ENCODE data around the gene AKAP13. TPM values are rescaled to one million over a fixed set of nuclear protein-coding genes. Genes with fewer than 3 reads are reported as not detected.
"Not testable (repeated sequence)": the region's sequence is repeated elsewhere in the genome, so short reads cannot be mapped to it uniquely, and the experiment has no call there.

Gene AKAP13
- total RNA-seq, 2 donors from 2014 or later: 105 to 106 TPM

GRCh38 chr15:85346462-85347084 lies 33.8 kb upstream of the AKAP13 start:
- not testable (repeated sequence) for DNase-seq (ENCODE audit: low spot score in 2 of 2); H3K36me3 Mint-ChIP-seq; H3K9me3 Mint-ChIP-seq; H3K27ac Mint-ChIP-seq
- ATAC-seq: peak; percentile 53 to 91

- H3K36me3 Mint-ChIP-seq; H3K9me3 Mint-ChIP-seq; ATAC-seq; H3K27ac Mint-ChIP-seq; DNase-seq (ENCODE audit: low spot score in 2 of 2): not testable (repeated sequence)
Measured at GRCh38 chr15:85347264-85348047, 32.9 kb upstream of the AKAP13 start.

- H3K9me3 Mint-ChIP-seq; H3K36me3 Mint-ChIP-seq; H3K27ac Mint-ChIP-seq; ATAC-seq; DNase-seq (ENCODE audit: low spot score in 2 of 2): not testable (repeated sequence)
Measured at GRCh38 chr15:85348048-85348766, 32.2 kb upstream of the AKAP13 start.

GRCh38 chr15:85349062-85349461 lies 31.3 kb upstream of the AKAP13 start:
- not testable (repeated sequence) for H3K36me3 Mint-ChIP-seq

GRCh38 chr15:85350395-85350794 lies 30.0 kb upstream of the AKAP13 start:
- ATAC-seq (no peak), DNase-seq (ENCODE audit: low spot score in 2 of 2) (no peak)
- H3K9me3 Mint-ChIP-seq: peaks cover 0 to 9% of the 10 kb centered on the region in 2 donors
- H3K27ac Mint-ChIP-seq: no peak overlapping the region
- H3K36me3 Mint-ChIP-seq: peaks cover 0 to 8% of the 10 kb centered on the region in 2 donors

More at GRCh38 chr15:85349062-85349461, 31.3 kb upstream of the AKAP13 start:
- DNase-seq (ENCODE audit: low spot score in 2 of 2); H3K27ac Mint-ChIP-seq; H3K9me3 Mint-ChIP-seq; ATAC-seq: not testable (repeated sequence)

- H3K36me3 Mint-ChIP-seq; H3K27ac Mint-ChIP-seq; ATAC-seq; H3K9me3 Mint-ChIP-seq; DNase-seq (ENCODE audit: low spot score in 2 of 2): not testable (repeated sequence)
Measured at GRCh38 chr15:85351501-85351900, 28.9 kb upstream of the AKAP13 start.

GRCh38 chr15:85351965-85352364 lies 28.4 kb upstream of the AKAP13 start:
- H3K27ac Mint-ChIP-seq: no peak overlapping the region
- DNase-seq (ENCODE audit: low spot score in 2 of 2) (no peak), ATAC-seq (no peak)
- H3K9me3 Mint-ChIP-seq: peaks cover 0 to 9% of the 10 kb centered on the region in 2 donors
- peaks cover 0 to 8% of the 10 kb centered on the region in 2 donors for H3K36me3 Mint-ChIP-seq

- Mint-ChIP-seq H3K9me3 (peaks cover 0 to 9% of the 10 kb centered on the region in 2 donors), H3K27ac (no peak overlapping the region), H3K36me3 (peaks cover 0 to 8% of the 10 kb centered on the region in 2 donors)
- DNase-seq (ENCODE audit: low spot score in 2 of 2): no peak
- no peak for ATAC-seq
Measured at GRCh38 chr15:85353516-85353915, 26.9 kb upstream of the AKAP13 start.

- no peak for DNase-seq (ENCODE audit: low spot score in 2 of 2)
- ATAC-seq: no peak
- peaks cover 0 to 8% of the 10 kb centered on the region in 2 donors for H3K36me3 Mint-ChIP-seq
- H3K27ac Mint-ChIP-seq: no peak overlapping the region
- H3K9me3 Mint-ChIP-seq: peaks cover 0 to 9% of the 10 kb centered on the region in 2 donors
Measured at GRCh38 chr15:85354461-85354860, 25.9 kb upstream of the AKAP13 start.

- peaks cover 0 to 8% of the 10 kb centered on the region in 2 donors for H3K36me3 Mint-ChIP-seq
- ATAC-seq (no peak), DNase-seq (ENCODE audit: low spot score in 2 of 2) (no peak)
- no peak overlapping the region for H3K27ac Mint-ChIP-seq
- H3K9me3 Mint-ChIP-seq: peaks cover 0 to 9% of the 10 kb centered on the region in 2 donors
Measured at GRCh38 chr15:85354948-85355347, 25.5 kb upstream of the AKAP13 start.

- DNase-seq (ENCODE audit: low spot score in 2 of 2) (no peak), ATAC-seq (no peak)
- Mint-ChIP-seq H3K27ac (no peak overlapping the region), H3K9me3 (peaks cover 0 to 9% of the 10 kb centered on the region in 2 donors), H3K36me3 (peaks cover 0 to 8% of the 10 kb centered on the region in 2 donors)
Measured at GRCh38 chr15:85356276-85356675, 24.1 kb upstream of the AKAP13 start.

GRCh38 chr15:85361323-85361722 lies 19.1 kb upstream of the AKAP13 start:
- H3K27ac Mint-ChIP-seq: no peak overlapping the region
- H3K9me3 Mint-ChIP-seq: no peaks in the 10 kb centered on the region
- ATAC-seq: no peak
- DNase-seq (ENCODE audit: low spot score in 2 of 2): no peak
- H3K36me3 Mint-ChIP-seq: no peaks in the 10 kb centered on the region

- DNase-seq (ENCODE audit: low spot score in 2 of 2) (no peak), ATAC-seq (no peak)
- Mint-ChIP-seq H3K36me3 (no peaks in the 10 kb centered on the region), H3K27ac (no peak overlapping the region), H3K9me3 (no peaks in the 10 kb centered on the region)
Measured at GRCh38 chr15:85362436-85363081, 17.8 kb upstream of the AKAP13 start.

GRCh38 chr15:85365980-85366379 lies 14.4 kb upstream of the AKAP13 start:
- Mint-ChIP-seq H3K27ac (no peak overlapping the region), H3K9me3 (no peaks in the 10 kb centered on the region), H3K36me3 (no peaks in the 10 kb centered on the region)
- DNase-seq (ENCODE audit: low spot score in 2 of 2): no peak
- ATAC-seq: no peak

- ATAC-seq (no peak), DNase-seq (ENCODE audit: low spot score in 2 of 2) (no peak)
- no peaks in the 10 kb centered on the region for H3K9me3 Mint-ChIP-seq
- no peak overlapping the region for H3K27ac Mint-ChIP-seq
- no peaks in the 10 kb centered on the region for H3K36me3 Mint-ChIP-seq
Measured at GRCh38 chr15:85367741-85368140, 12.7 kb upstream of the AKAP13 start.

GRCh38 chr15:85374831-85375230 lies 5.6 kb upstream of the AKAP13 start:
- no peak for DNase-seq (ENCODE audit: low spot score in 2 of 2)
- peaks cover 0 to 4% of the 10 kb centered on the region in 2 donors for H3K9me3 Mint-ChIP-seq
- ATAC-seq: no peak
- H3K36me3 Mint-ChIP-seq: no peaks in the 10 kb centered on the region
- no peak overlapping the region for H3K27ac Mint-ChIP-seq

- no peak overlapping the region for H3K27ac Mint-ChIP-seq
- peaks cover 0 to 4% of the 10 kb centered on the region in 2 donors for H3K9me3 Mint-ChIP-seq
- DNase-seq (ENCODE audit: low spot score in 2 of 2) (no peak), ATAC-seq (no peak)
- H3K36me3 Mint-ChIP-seq: no peaks in the 10 kb centered on the region
Measured at GRCh38 chr15:85377269-85377668, 3.1 kb upstream of the AKAP13 start.

Data from activated naive CD4-positive, alpha-beta T cell treated with anti-CD3 and anti-CD28 coated beads, Interleukin-2, amount 50 U/mL, for 72 hours (primary cell).